LNCAP (cell line): ENCODE data around the gene TENM3.

Experiments
- TF ChIP-seq, protein P1 (sequence below): fragments of 450-650 bp; IDR thresholded peaks from 2 replicates; pipeline ENCODE4 v1.5.1; 2017; ENCODE audit warnings: mild to moderate bottlenecking

Gene TENM3

DNA sequence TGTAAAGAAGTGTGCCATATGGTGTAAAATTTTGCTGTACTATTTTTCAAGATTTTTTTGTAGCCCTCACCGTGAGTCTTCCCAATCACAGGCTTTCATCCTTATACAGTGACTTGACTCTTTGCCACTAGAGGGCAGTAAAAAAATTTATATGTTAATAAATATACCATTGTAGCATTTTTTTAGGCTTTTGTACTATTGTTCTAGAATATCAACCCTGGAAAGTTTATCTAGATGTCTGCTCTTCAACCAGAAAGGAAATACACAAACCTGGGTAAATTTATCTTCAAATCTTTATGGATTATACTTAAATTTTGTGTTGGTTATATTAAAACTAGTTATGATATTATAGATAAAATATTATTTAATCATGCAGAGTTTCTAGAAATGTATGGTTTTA is 235.3 kb downstream of the TENM3 start:
- TF ChIP-seq, protein P1, sequence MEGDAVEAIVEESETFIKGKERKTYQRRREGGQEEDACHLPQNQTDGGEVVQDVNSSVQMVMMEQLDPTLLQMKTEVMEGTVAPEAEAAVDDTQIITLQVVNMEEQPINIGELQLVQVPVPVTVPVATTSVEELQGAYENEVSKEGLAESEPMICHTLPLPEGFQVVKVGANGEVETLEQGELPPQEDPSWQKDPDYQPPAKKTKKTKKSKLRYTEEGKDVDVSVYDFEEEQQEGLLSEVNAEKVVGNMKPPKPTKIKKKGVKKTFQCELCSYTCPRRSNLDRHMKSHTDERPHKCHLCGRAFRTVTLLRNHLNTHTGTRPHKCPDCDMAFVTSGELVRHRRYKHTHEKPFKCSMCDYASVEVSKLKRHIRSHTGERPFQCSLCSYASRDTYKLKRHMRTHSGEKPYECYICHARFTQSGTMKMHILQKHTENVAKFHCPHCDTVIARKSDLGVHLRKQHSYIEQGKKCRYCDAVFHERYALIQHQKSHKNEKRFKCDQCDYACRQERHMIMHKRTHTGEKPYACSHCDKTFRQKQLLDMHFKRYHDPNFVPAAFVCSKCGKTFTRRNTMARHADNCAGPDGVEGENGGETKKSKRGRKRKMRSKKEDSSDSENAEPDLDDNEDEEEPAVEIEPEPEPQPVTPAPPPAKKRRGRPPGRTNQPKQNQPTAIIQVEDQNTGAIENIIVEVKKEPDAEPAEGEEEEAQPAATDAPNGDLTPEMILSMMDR = peak; percentile 52

DNA sequence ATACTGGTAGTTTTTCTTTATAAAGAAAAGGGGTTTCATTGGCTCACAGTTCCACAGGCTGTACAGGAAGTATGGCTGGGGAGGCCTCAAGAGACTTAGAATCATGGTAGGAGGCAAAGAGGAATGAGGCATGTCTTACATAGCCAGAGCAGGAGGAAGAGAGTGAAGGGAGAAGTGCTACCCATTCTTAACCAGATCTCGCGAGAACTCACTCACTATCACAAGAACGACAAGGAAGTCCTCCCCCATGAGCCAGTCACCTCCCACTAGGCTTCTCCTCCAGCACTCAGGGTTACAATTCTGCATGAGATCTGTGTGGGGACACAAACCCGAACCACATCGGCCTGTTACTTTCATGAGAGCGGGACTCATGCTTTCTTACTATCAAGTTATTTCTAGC is 240.5 kb downstream of the TENM3 start:
- TF ChIP-seq, protein P1 = no peak

DNA sequence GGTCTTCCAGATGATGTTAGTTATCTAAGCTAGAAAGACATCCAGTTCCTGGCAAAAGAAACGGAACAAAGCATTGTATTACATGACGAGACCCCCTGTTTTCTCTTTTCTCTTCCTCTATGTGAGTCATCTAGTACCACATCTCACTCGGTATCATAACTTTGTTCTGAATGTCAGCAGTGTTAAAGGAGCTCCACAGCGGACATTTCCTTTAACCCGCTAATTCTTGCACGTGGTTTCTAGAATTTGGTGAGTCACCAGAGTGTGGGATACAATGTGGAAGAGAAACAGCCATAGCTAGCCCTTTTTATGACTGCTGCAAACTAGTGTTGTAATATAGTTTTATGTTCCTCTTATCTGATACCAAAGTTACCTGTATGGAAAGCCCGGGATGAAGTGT is 243.7 kb downstream of the TENM3 start:
- TF ChIP-seq, protein P1 = no peak

DNA sequence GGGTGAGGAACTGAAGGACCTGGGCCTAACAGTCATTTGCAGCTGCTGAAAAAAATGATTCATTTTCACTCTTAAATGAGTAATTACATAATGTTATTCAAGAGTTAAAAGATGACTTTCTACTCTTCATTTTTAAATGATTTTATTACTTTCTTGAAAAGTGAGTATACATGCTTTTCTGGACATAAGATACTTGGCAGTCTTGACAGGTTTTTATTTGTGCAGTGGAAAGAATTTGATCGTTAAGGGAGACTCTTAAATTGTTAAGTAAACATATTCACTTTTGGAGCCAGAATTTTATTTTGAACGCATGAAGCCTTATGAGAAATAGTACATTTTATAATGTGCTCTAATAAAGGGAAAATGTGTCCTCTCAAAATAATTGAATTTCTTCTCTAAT is 245.7 kb downstream of the TENM3 start:
- TF ChIP-seq, protein P1 = no peak

DNA sequence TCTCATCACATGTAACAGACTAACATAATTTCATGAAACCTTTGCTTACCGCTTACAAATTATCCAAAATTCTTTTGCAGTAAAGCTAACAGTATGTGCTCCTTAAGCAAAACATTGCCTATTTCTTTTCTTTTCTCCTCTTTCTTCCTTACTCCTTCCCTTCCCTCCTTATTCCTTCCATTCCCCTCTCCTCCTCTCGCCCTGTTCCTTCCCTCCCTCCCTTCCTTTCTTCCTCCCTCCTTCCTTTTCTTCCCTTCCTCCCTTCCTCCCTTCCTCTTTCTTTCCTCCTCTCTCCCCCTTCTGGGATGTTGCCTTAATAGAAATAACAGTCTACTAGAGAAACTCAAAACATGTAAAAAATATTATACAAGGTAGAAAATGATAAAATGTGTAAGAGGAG is 246.4 kb downstream of the TENM3 start:
- TF ChIP-seq, protein P1 = no peak

DNA sequence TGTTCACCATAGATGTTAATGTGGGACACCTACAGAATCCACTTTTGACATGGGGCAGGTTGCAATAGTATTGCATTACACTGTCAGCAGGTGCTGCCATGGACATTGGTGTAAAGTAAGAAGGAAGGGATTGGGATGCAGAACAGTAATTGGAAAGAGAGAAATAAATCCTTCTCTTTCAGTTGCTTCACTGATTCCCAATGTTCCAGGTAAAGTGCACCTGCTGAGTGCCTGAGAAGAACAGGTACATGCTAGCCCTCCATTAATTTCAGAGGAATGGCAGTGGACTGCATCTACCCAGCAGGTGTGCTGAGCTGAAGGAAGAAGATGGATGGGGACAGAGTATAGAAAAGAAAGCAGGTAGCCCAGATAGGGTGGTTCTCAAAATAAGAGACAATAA is 248.5 kb downstream of the TENM3 start:
- TF ChIP-seq, protein P1 = no peak

DNA sequence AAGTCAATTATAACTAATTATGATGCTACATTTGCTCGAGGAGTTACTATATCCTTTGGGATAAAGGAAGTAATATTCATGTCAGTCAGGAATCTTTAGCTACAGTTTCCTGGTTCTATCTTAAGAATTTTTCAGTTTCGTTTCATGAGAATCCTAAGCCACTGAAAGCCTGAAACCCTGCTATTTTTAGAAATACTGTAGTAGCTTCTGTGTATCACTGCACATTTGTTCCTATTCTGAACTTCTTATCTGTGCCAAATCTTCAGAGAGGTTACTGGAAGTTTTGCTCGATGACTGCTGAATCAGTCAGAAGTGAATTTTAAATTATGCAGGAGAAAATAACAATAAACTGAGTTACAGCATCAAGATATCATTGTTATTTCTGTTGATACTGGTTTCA is 249.2 kb downstream of the TENM3 start:
- TF ChIP-seq, protein P1 = no peak

DNA sequence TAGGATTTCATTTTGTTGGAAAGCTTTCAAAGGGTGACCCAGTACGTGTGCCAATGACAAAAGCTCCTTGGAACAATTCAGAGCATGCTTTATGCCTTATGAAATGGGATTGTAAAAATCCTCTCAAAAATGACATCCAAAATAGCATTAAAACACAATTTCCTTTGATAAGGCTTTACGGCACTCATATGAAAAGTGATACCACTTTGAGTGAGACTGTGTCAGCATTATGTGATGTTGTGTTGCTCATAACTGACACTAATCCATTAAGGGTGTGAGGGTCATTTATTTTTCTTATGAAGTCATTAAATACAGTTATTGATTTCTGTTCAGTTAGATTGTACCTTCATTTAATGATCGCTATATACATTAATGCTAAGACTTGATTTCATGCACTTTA is 250.2 kb downstream of the TENM3 start:
- TF ChIP-seq, protein P1 = no peak
